Mesothelial cell of epicardium (in vitro differentiated cells): ENCODE measurements around the gene KMT2C. TPM values are rescaled to one million over a fixed set of nuclear protein-coding genes. Genes with fewer than 3 reads are reported as not detected.
A peak's percentile ranks its signal among the peaks of the same experiment; 100 is the strongest.

Source experiments
- DNase-seq, 2 experiments: peaks; one replicate each; pipeline ENCODE4 v3.0.0; 2021; ENCODE audit warnings: low spot score in 2 of 2; ENCODE audit not compliant: unreplicated experiment in 2 of 2
- H3K27ac Mint-ChIP-seq: 2 replicates; pipeline ENCODE4 v1.8.0; 2021; ENCODE audit warnings: mixed read lengths
- H3K27me3 Mint-ChIP-seq: 2 replicates; pipeline ENCODE4 v1.8.0; 2021; ENCODE audit warnings: low read depth, mixed read lengths
- H3K36me3 Mint-ChIP-seq: 2 replicates; pipeline ENCODE4 v1.8.0; 2021; ENCODE audit warnings: mixed read lengths
- H3K4me1 Mint-ChIP-seq: 2 replicates; pipeline ENCODE4 v1.8.0; 2021; ENCODE audit warnings: mixed read lengths
- H3K4me3 Mint-ChIP-seq: 2 replicates; pipeline ENCODE4 v1.8.0; 2021; ENCODE audit warnings: mild to moderate bottlenecking, moderate library complexity, mixed read lengths
- H3K9me3 Mint-ChIP-seq: 2 replicates; pipeline ENCODE4 v1.8.0; 2021; ENCODE audit warnings: mixed read lengths
- CTCF ChIP-seq: fragments of 200-600 bp; sonication (generic); IDR thresholded peaks from one replicate; pipeline ENCODE4 v1.5.0; 2021; ENCODE audit warnings: antibody characterized with exemption; ENCODE audit not compliant: unreplicated experiment
- total RNA-seq: library from RNA; stranded (reverse); gene quantifications from 3 replicates; pipeline ENCODE4 v1.2.1, GENCODE V29; 2021

The KMT2C gene
- total RNA-seq, 1 donor from 2014 or later: 108 TPM

- DNase-seq: no peak
- Mint-ChIP-seq H3K9me3 (no peaks in the 10 kb centered on the region), H3K4me1 (peaks cover 18% of the 10 kb centered on the region), H3K36me3 (peaks cover 54% of the 10 kb centered on the region), H3K4me3 (no peak overlapping the region), H3K27me3 (no peaks in the 10 kb centered on the region), H3K27ac (no peak overlapping the region)
- TF ChIP-seq CTCF: no peak
Observed at GRCh38 chr7:152140560-152140959, 295.2 kb downstream of the KMT2C start.

- Mint-ChIP-seq H3K4me1 (peaks cover 18% of the 10 kb centered on the region), H3K27ac (no peak overlapping the region), H3K27me3 (no peaks in the 10 kb centered on the region), H3K4me3 (no peak overlapping the region), H3K36me3 (peaks cover 50% of the 10 kb centered on the region), H3K9me3 (no peaks in the 10 kb centered on the region)
- DNase-seq: no peak
- TF ChIP-seq CTCF: no peak
Observed at GRCh38 chr7:152140067-152140466, 295.7 kb downstream of the KMT2C start.

GRCh38 chr7:152137476-152138025 is 298.3 kb downstream of the KMT2C start:
- H3K36me3 Mint-ChIP-seq: peaks cover 46% of the 10 kb centered on the region
- H3K27ac Mint-ChIP-seq: no peak overlapping the region
- no peak for TF ChIP-seq CTCF
- H3K4me1 Mint-ChIP-seq: peaks cover 9% of the 10 kb centered on the region
- no peak overlapping the region for H3K4me3 Mint-ChIP-seq
- no peaks in the 10 kb centered on the region for H3K9me3 Mint-ChIP-seq
- no peaks in the 10 kb centered on the region for H3K27me3 Mint-ChIP-seq
- no peak for DNase-seq

- Mint-ChIP-seq H3K9me3 (no peaks in the 10 kb centered on the region), H3K4me1 (peaks cover 9% of the 10 kb centered on the region), H3K27me3 (no peaks in the 10 kb centered on the region), H3K36me3 (peaks cover 44% of the 10 kb centered on the region), H3K27ac (peak overlapping the region; percentile 74), H3K4me3 (no peak overlapping the region)
- no peak for TF ChIP-seq CTCF
- DNase-seq: no peak
Observed at GRCh38 chr7:152136686-152137085, 299.1 kb downstream of the KMT2C start.

GRCh38 chr7:152133804-152134203 is 302.0 kb downstream of the KMT2C start:
- Mint-ChIP-seq H3K27me3 (no peaks in the 10 kb centered on the region), H3K36me3 (peaks cover 42% of the 10 kb centered on the region), H3K4me1 (peaks cover 9% of the 10 kb centered on the region), H3K4me3 (no peak overlapping the region), H3K9me3 (no peaks in the 10 kb centered on the region), H3K27ac (no peak overlapping the region)
- no peak for TF ChIP-seq CTCF
- DNase-seq: no peak

- H3K4me1 Mint-ChIP-seq: peaks cover 9% of the 10 kb centered on the region
- H3K36me3 Mint-ChIP-seq: peaks cover 41% of the 10 kb centered on the region
- DNase-seq: no peak
- H3K27me3 Mint-ChIP-seq: no peaks in the 10 kb centered on the region
- peaks cover 2% of the 10 kb centered on the region for H3K9me3 Mint-ChIP-seq
- H3K4me3 Mint-ChIP-seq: no peak overlapping the region
- no peak overlapping the region for H3K27ac Mint-ChIP-seq
- TF ChIP-seq CTCF: no peak
Observed at GRCh38 chr7:152132812-152133211, 303.0 kb downstream of the KMT2C start.
